HG02678 (cell line): ENCODE results near the gene ROR1.

Experiments used
- ATAC-seq: cut with Tn5 transposase; IDR thresholded peaks from one replicate; pipeline ENCODE4 v1.9.1; 2021; ENCODE audit warnings: mild to moderate bottlenecking, moderate library complexity; ENCODE audit not compliant: unreplicated experiment

ROR1 gene

DNA sequence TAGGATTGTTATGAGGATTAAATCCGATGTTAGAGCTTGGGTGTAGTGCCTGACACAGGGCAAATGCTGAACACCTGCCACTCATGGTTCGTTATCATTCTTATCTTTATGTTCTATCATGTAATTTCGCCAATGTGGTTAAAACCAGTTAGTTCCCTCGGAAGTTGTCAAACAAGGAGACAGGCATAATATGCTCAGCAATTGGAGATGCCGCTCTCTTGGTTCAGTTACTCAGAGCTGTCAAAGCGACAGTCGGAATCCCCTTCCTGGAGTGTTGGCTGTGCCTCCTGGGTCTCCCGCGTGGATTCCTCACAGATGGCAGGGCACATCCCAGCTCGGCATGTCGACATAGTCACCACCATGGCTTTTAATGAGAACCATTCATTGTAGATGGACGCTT, 192.2 kb downstream of the ROR1 start:
- no peak for ATAC-seq

DNA sequence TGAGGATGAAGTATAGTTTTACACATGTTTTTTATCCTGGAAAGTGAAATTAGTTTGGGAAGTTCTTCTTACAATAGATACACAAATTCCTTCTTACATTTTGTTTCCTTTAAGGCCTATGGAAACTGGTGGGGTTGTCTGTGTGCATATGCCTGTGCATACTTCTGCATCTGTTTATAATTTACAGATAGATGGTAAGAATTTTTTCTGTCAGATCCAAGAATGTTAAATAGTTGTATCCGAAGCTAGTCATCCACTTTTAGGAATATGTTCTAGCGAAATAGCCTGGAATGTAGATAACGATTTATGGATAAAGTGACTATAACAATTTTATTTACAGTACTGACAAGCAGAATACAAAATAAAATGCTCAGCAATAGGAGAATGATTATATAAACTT, 194.1 kb downstream of the ROR1 start:
- no peak for ATAC-seq

DNA sequence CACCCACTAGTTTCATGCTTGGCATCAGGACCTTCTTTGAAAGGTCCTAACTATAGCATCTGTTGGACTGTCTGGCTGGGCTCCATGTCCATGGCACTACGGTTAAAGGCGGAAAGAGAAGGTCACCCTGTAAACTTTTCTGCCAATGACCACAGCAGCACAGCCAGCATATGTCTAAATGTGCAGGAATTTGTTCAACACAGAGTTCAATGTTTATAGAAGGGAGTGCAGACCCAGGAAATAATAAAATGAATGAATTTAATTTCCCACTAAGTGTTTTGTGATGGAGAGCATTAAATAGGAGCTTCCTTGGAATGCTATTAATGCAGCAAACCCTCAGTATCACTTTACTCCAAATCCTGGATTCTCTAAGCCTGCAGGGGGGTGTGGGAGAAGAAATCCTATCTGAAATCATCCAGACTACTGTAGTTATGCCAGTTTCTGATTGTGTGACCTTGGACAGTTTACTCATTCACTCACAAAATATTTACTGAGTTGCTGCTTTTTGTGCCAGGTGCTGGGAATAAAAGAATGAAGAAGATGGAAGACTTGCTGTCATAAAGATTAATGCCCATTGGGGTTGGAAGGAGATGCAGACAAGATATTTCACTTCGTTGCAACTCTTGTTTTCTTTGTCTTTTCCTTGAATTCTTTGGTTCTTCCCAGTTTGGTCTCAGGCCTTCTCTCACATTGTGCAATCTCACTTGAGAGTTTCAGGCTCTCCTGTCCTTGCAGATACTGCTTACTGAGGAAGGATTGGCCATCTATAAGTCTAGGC, 195.0 kb downstream of the ROR1 start:
- ATAC-seq: no peak

DNA sequence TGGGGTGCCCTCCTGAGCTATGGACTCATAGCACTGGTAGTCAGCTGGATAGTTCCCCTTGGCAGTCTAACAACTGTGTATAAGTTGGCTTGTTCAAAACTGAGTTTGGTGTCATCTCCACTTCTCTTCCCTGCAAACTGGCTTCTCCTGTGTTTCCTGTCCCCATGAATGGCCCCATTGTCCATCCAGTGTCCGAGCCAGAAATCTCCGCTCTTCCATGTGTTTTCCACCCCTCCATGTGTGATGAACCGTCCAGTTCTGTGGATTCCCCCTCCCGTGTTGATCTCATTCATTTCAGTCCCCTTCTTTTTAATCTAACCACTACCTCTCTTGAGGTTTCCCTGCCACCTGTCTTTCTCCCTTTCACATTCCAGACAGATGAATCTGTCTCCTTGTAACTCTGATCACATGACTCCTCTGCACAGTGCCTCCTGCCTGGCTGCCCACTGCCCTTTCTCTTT, 195.7 kb downstream of the ROR1 start:
- no peak for ATAC-seq

DNA sequence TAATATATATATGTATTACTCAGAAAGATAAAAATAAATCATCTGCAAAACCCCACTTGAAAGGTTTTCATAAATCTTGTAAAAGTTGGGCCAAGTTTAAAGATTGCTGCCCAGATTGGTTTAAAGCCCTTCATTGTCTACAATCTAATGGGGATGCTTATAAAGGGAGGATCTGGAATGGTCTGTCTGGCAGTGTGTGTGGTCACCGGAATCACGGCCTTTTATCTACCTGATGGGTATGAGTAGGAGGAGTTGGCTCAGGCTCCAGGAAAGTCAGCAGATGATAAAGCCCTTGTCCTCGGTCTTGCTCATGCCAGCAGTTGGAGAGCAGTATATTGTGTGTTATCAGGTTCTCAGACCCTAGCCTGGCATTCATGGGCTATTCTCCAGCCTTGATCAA, 197.7 kb downstream of the ROR1 start:
- no peak for ATAC-seq

DNA sequence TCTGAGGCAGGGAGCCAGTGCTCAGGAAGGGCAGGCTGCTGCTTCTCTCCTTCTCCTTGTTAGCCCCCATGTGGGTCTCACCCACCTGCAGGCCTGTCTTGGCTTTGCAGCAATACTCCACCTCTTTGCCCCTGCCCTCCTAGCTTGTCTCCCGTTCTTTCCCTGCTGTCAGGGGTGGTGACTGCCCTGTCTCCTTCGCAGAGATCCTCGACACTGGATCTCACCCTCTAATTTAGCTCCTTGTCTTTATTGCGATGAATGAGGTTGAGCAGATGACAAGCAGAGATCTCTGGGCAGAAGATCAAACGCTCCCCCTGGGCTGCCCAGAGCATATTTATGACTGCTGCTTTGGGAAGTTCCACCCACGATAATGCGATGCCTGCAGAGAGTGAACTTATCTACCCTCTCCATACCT, 199.2 kb downstream of the ROR1 start:
- no peak for ATAC-seq

DNA sequence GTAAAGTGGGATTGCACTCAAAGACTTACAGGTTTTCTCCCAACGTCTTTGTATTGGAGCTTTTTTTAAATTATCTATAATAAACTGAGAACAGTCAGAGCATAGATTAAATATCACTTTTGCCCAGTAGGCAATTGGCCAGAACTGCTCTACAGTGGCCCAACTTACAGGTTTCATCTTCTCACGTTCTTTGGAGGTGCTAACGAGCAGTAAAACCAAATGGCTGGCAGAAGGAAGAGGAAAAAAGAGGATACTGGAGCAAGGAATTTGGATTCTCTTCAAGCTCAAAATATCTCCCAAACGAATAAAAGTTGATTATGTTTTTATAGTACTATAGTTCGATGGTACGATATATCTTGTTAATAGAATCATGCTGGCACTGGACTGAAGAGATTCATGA, 201.1 kb downstream of the ROR1 start:
- ATAC-seq: no peak

DNA sequence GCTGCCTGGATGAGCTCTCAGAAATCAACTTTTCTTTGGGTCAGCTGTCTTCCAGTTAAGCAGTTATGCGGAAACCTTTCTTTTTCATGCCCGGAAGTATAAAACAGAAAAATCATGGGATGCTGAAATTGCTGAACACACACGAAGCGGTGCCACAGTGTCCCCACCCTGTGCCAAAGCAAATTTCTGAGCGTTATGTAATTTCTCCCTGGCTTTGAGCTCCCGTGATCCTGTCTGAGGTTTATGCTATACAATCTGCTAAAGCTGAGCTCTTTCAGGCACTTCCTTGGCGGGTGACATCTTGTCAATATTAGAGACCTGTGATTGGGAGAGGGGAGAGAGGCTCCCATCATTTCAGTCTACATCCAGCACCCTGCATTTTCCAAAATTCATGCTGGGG, 201.7 kb downstream of the ROR1 start:
- no peak for ATAC-seq

DNA sequence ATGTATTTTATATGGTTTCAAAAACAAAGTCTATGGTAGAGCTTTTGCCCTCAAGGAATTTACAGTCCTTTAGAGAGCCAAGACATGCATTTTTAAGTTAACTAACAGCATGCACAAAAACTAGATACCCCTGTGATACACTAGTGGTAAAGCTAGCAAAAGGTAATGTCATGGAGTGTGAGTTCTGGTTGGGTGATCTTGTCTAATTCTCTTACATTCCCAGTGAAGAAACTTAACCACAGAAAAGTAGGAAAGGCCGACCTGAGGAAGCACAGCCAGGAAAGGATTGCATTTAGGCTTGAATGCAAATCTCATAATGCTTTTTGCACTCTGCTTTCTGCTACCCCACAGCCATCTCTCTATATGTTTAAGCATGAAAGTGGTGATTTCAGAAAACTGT, 202.2 kb downstream of the ROR1 start:
- ATAC-seq: no peak

DNA sequence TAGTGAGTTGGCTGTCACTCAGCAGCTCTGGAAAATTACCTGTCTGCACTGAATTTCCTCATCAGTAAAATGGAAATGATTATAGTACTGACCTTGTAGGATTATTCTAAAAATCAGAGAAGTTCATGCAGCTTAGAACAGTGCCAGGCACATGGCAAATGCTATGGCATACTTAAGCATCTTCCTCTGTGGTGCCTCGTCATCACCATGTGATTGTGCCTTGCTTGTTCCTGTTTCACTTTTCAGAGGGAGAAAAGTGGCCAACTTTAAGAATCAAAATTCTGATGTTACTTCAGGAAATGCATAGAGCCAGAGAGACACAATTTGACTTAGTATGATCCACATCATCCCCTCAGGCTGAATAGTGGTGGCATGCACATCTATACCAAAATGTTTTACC, 203.6 kb downstream of the ROR1 start:
- ATAC-seq: no peak

DNA sequence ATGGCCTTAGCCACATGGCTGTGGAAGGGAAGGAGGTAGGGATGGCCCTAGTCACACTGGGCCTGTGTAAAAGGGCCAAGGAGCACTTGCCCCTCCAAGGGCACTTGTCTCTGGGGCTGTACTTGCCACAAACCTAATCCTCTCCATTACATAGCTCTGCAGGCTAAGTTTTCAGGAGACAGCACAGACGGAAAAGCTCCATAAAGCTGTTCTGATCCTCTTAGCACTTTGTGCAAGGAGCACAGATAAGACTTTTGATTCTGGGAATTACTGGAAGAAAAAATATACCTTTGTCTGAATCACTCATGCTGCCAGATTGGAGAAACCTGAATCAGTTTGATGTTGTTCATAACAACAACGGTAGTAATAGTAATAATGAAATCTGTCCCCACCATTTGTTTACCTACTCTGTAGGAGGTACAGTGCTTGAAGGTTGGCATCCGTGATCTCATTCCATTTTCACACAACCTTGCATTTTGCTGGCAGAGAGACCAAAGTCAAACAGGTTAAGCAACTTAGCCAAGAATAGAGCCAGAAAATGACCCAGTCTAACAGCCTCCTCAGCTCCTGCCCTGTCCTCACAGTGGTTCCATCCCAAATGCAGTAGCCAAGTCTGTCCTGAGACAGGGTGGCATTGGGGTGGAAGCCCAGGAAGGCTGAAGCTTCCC, 207.1 kb downstream of the ROR1 start:
- ATAC-seq: no peak

DNA sequence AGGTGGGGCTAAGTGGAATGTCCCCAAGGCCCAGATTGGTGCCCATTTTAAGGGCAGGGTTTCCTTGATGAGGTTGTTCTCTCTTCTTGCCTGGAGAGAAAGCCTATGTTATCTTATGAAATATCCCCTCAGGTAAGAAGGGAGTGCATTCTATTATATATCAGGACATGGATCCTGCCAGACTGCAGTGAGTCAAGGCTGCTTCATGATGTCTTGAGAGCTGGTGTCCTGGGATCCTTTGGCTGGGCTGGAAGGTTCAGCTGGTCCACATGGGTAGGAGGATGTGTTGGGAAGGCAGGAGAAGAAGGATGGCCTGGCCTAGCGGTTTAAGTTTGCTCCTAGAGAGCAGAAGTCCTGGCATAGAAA, 207.6 kb downstream of the ROR1 start:
- ATAC-seq: no peak

DNA sequence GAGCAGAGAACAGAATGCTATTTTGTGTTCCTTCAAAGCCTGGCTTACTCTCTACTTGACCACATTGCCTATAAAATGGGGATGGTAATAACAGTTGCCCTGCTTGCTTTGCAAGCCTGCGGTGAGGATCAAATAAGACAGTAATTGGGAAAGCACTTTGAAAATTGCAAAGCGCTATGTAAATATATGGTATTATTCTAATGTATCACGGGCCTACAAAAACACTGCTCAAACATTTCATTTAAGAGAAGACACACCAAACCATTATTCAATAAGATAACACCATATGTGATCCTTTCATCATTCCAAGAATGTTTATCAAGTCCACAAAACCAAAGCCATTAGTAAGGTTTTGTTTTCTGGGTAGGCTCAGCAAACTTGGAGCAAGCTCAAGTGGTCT, 208.4 kb downstream of the ROR1 start:
- no peak for ATAC-seq

DNA sequence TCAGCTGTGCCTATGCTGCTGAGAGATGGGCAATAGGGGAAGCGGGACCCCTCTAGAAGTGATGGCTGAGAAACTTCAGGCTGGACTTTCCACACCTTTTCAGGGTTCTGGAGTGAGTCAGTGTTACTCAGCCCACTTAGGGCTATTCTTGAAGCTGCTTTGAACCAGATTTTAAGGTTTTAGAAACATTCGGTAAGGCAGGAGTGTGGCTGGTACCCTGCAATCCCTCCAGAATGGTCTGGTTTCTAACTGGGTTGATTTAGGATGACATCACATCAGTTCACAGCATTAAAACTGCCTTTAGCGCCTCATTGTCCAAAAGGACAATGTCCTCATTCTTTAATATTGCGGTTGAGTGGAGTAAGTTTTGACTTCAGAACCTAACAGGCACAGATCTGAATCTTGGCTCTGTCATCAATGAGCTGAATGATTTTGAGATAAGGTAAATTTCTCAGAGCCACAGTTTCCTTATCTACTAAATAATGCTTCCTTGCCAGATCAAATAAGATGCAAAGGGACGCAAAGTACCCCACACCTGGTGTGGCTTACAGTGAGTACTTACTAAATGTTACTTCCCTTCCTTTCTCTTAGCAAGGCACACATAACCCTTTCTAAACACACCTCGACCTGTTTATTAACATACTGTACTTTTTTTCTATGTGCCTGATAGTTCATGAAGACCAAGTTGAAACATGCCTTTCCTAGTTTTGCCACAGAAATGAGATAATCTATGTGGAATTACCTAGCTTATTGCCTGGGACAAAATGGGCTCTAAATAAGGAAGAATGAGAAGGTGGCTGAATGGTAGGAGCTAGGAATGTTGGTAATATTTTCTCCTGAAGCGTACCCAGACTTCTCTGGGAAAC, 209.8 kb downstream of the ROR1 start:
- no peak for ATAC-seq

DNA sequence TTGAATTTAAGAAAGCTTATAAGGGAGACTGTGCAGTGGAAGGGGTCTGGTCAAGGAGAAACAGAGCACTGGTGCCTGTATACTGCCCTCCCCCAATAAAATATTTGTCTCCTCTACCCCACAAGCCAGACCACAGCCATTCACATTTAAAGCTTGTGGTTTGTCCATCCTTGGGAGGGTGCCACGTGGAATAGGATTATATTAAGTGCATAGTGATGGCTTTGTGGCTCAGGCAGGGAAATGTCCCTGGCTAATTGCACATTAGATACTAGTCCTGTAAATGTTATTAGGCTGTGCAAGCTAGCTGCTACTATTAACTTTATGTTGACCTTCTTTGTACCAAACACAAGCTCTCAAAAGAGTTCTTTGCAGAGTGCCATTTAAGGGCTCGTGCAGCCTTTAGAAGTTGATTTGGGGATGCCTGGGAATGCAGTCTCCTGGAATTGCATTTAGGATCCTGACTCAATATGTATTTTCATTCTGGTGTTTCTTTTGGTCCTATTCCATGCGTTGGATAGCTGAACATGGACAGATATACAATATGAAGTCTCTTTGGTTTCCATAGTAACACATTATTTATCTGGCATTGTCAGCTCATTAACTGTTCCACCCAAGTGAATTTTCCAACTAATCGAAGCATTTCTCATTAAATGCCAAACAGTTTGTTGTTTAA, 210.6 kb downstream of the ROR1 start:
- no peak for ATAC-seq

DNA sequence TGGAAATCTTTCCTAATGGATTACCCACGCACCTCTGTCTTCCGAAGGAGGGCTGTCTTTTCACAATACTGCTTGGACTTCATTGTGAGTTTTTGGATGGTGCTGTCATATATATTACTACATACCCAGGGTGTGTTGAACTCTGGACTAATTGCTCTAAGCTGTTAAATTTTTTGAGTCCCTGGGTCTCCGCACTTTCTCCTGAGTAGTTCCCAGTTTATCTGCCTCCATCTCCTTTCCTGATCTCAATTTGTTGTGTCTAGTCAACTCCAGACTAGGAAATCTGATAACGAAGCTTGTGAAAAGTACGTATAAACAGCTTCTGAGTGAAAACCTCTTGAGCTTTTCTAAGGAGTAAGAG, 211.1 kb downstream of the ROR1 start:
- ATAC-seq: no peak

DNA sequence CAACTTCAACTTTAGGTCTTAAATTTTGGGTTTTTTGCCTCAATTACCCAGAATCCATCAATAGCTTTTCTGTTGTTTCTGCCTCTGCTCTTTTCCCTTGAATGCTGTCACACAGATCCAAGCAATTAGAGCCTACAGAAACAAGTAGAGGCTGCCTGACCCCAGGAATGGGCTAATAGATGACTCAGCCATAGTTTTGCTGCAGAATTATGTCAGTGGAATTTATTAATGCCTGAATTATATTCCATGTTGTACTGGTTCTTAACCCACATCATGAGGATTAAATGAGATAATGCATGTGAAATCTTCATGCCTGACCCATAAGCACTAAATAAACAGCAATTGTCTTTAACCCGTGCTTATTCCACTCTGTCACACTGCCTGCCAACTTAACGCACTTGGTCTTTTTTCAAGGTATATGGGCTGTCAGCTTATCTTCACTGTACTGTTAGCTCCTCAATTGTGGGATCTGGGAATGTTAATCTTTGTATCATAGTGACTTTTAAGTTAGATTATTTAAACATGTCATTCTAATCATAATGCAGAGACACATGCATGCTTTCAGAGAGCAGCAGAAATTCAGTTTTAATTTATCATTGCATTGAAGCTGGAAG, 213.3 kb downstream of the ROR1 start:
- no peak for ATAC-seq

DNA sequence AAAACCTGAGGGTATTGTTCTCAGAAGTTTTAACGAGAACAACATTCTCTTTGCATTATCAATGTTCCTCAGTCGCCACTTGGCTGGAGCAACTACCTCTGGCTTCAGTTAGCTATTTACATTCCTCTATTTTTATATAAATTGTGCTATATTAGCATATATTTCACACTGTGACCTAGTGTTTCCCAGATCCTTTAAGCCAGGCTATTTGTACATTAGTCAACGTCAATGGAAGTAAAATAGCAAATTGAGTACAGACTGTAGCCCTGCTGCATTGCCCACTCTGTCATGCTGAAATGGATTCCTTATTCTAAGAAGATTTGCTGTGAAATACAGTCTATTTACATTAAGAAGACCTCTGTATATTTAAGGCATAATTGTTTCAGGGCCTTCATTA, 213.8 kb downstream of the ROR1 start:
- no peak for ATAC-seq

DNA sequence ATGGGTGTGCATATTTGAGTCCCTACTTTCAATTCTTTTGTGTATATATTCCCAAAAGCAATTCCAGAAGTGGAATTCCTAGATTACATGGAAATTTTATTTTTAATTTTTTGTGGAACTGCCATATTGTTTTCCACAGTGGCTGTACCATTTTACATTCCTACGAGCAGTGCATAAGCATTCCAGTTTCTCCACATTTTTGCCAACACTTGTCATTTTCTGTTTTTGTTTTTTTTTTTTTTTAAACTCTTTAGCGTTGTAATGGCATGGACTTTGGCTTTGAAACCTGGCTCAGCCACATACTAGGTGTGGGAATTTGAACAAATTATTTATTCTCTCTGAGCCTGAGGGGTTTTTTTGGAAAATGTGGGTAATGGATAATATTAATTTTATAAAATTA, 215.1 kb downstream of the ROR1 start:
- ATAC-seq: no peak

DNA sequence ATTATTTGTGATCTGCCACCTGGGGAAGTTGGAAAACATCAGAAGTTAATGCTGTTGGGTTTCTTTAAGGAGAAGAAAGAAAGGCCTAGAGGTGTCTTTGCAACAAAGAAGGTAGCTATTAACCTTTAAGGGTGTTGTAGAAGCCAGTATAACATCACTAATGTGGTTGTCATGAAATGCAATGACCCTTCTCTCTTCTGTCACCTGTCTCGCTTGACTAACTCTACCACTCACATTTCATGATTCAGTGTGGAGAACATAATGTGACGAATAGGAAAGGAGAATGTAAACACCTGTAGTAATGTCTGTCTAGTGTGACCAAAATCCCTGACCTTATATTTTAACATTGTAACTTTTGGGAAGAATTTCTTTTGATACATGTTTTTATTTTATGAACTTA, 217.9 kb downstream of the ROR1 start:
- no peak for ATAC-seq

DNA sequence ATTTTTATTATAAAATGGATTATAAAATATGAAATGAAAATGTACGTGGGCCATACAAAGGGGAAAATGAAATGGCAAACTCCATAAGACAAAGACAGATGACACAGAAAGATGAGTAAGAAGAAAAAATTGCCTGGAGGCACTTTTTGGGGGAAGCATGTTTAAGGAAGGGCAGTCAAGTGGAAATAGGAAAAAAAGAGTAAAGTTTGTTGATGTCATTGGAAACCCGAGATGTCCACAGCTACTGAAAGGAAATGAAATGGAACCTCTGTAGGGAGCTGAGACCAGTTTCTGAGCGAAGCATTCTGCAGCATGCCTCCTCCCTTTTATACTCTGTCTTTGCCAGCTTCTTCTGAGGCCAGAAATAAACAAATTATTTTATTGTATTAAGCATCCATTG, 226.2 kb downstream of the ROR1 start:
- ATAC-seq: no peak
